GM12874 (cell line): Measurements from ENCODE around the gene TMOD1.

Experiments used
- CTCF ChIP-seq: IDR thresholded peaks from 2 replicates; pipeline ENCODE4 v1.5.1; 2011; ENCODE audit warnings: low read depth, mild to moderate bottlenecking, control low read depth, low read length, moderate library complexity; ENCODE audit not compliant: insufficient read depth

The TMOD1 gene

GRCh38 chr9:97502984-97503861 is 1.8 kb downstream of the TMOD1 start:
- TF ChIP-seq CTCF, result 0 out of 2 replicates have a peak, but pooled peaks have one; percentile 13

- no peak for TF ChIP-seq CTCF
Measured at GRCh38 chr9:97503862-97504210, 2.4 kb downstream of the TMOD1 start.

- TF ChIP-seq CTCF, result no peak
Measured at GRCh38 chr9:97504381-97505216, 3.1 kb downstream of the TMOD1 start.

GRCh38 chr9:97505845-97506244 is 4.4 kb downstream of the TMOD1 start:
- TF ChIP-seq CTCF, result no peak

GRCh38 chr9:97506306-97506705 is 4.8 kb downstream of the TMOD1 start:
- TF ChIP-seq CTCF, result no peak

- TF ChIP-seq CTCF, result no peak
Measured at GRCh38 chr9:97506787-97507186, 5.3 kb downstream of the TMOD1 start.

- TF ChIP-seq CTCF, result no peak
Measured at GRCh38 chr9:97507428-97507984, 6.0 kb downstream of the TMOD1 start.
